H9 (cell line): ENCODE measurements around the gene MX1. TPM values are rescaled to one million over a fixed set of nuclear protein-coding genes. Genes with fewer than 3 reads are reported as not detected.

Experiments used
- DNase-seq: peaks from one replicate; pipeline ENCODE4 v3.0.0-alpha.2; 2017
- H2AFZ ChIP-seq: one replicate; pipeline ENCODE4 v1.6.1; 2013; ENCODE audit warnings: mild to moderate bottlenecking, low read length, control low read depth, moderate library complexity
- H2AK5ac ChIP-seq: 2 replicates; pipeline ENCODE4 v1.6.1; 2013; ENCODE audit warnings: low read length, control low read depth, mixed read lengths; ENCODE audit not compliant: insufficient read length
- H2BK120ac ChIP-seq: one replicate; pipeline ENCODE4 v1.6.1; 2013; ENCODE audit warnings: low read depth, mild to moderate bottlenecking, low read length, control low read depth, inconsistent platforms; ENCODE audit not compliant: poor library complexity, severe bottlenecking
- H2BK12ac ChIP-seq: 2 replicates; pipeline ENCODE4 v1.6.1; 2013; ENCODE audit warnings: low read length, control low read depth, mixed read lengths, low read depth; ENCODE audit not compliant: insufficient read length
- H2BK15ac ChIP-seq: 2 replicates; pipeline ENCODE4 v1.6.1; 2013; ENCODE audit warnings: low read depth, low read length, control low read depth
- H2BK20ac ChIP-seq: one replicate; pipeline ENCODE4 v1.6.1; 2013; ENCODE audit warnings: low read depth, mild to moderate bottlenecking, low read length, control low read depth, inconsistent platforms; ENCODE audit not compliant: poor library complexity, severe bottlenecking
- H2BK5ac ChIP-seq: 2 replicates; pipeline ENCODE4 v1.6.1; 2013; ENCODE audit warnings: low read length, control low read depth, mixed read lengths; ENCODE audit not compliant: insufficient read length
- H3K14ac ChIP-seq: 2 replicates; pipeline ENCODE4 v1.6.1; 2013; ENCODE audit warnings: low read length, control low read depth; ENCODE audit not compliant: insufficient read depth
- H3K18ac ChIP-seq: 2 replicates; pipeline ENCODE4 v1.6.1; 2013; ENCODE audit warnings: low read depth, mild to moderate bottlenecking, mixed read lengths, low read length, control low read depth; ENCODE audit not compliant: insufficient read length
- H3K23ac ChIP-seq: 2 replicates; pipeline ENCODE4 v1.6.1; 2013; ENCODE audit warnings: low read length, control low read depth, mixed read lengths, low read depth; ENCODE audit not compliant: insufficient read length
- H3K23me2 ChIP-seq: 2 replicates; pipeline ENCODE4 v1.6.1; 2013; ENCODE audit warnings: low read depth, mild to moderate bottlenecking, mixed read lengths, low read length, control low read depth; ENCODE audit not compliant: insufficient read length, poor library complexity, severe bottlenecking
- H3K27ac ChIP-seq: 2 replicates; pipeline ENCODE4 v1.5.1; 2013; ENCODE audit warnings: low read length, control low read depth, mixed read lengths, low read depth; ENCODE audit not compliant: insufficient read length
- H3K27me3 ChIP-seq: 2 replicates; pipeline ENCODE4 v1.6.1; 2013; ENCODE audit warnings: low read length, control low read depth, inconsistent platforms; ENCODE audit not compliant: insufficient read depth
- H3K4ac ChIP-seq: 2 replicates; pipeline ENCODE4 v1.6.1; 2013; ENCODE audit warnings: low read depth, mild to moderate bottlenecking, control low read depth, inconsistent platforms, low read length, moderate library complexity
- H3K4me1 ChIP-seq: 2 replicates; pipeline ENCODE4 v1.6.1; 2013; ENCODE audit warnings: low read length, control low read depth, inconsistent platforms; ENCODE audit not compliant: insufficient read depth
- H3K4me2 ChIP-seq: 2 replicates; pipeline ENCODE4 v1.6.1; 2013; ENCODE audit warnings: low read length, control low read depth, mixed read lengths; ENCODE audit not compliant: insufficient read length, insufficient read depth
- H3K56ac ChIP-seq: 2 replicates; pipeline ENCODE4 v1.6.1; 2013; ENCODE audit warnings: low read depth, mild to moderate bottlenecking, mixed read lengths, low read length, control low read depth; ENCODE audit not compliant: insufficient read length
- H3K79me1 ChIP-seq: 2 replicates; pipeline ENCODE4 v1.6.1; 2013; ENCODE audit warnings: low read depth, mild to moderate bottlenecking, moderate library complexity, low read length, control low read depth, inconsistent platforms; ENCODE audit not compliant: insufficient read depth, poor library complexity, severe bottlenecking
- H3K79me2 ChIP-seq: 2 replicates; pipeline ENCODE4 v1.6.1; 2013; ENCODE audit warnings: low read length, control low read depth, inconsistent platforms; ENCODE audit not compliant: insufficient read depth
- H3K9ac ChIP-seq: 2 replicates; pipeline ENCODE4 v1.6.1; 2013; ENCODE audit warnings: low read length, control low read depth, mixed read lengths; ENCODE audit not compliant: insufficient read length; ENCODE audit errors: extremely low read depth
- H3K9me3 ChIP-seq: one replicate; pipeline ENCODE4 v1.6.1; 2013; ENCODE audit warnings: low read depth, low read length, inconsistent platforms; ENCODE audit not compliant: control insufficient read depth
- H3T11ph ChIP-seq: one replicate; pipeline ENCODE4 v1.6.1; 2013; ENCODE audit warnings: mild to moderate bottlenecking, low read length, control low read depth, inconsistent platforms
- H4K20me1 ChIP-seq: one replicate; pipeline ENCODE4 v1.6.1; 2013; ENCODE audit not compliant: control insufficient read depth, insufficient read length, insufficient read depth
- H4K5ac ChIP-seq: 2 replicates; pipeline ENCODE4 v1.6.1; 2013; ENCODE audit warnings: low read depth, mild to moderate bottlenecking, mixed read lengths, low read length, control low read depth; ENCODE audit not compliant: insufficient read length
- H4K8ac ChIP-seq: replicated peaks from 2 replicates; pipeline ENCODE4 v1.6.1; 2013; ENCODE audit warnings: low read length, control low read depth, mixed read lengths, low read depth; ENCODE audit not compliant: insufficient read length
- H4K91ac ChIP-seq: 2 replicates; pipeline ENCODE4 v1.6.1; 2013; ENCODE audit warnings: low read depth, mild to moderate bottlenecking, moderate library complexity, mixed read lengths, low read length, control low read depth; ENCODE audit not compliant: insufficient read length
- H3K27ac Mint-ChIP-seq, 3 experiments: 2 replicates in 2 of 3; 3 replicates in 1 of 3; pipeline ENCODE4 v1.8.0; 2020 to 2021; ENCODE audit warnings: mixed read lengths in 3 of 3, mild to moderate bottlenecking in 1 of 3, moderate library complexity in 1 of 3
- H3K27me3 Mint-ChIP-seq: 2 replicates; pipeline ENCODE4 v1.8.0; 2021; ENCODE audit warnings: low read depth, mild to moderate bottlenecking, moderate library complexity, mixed read lengths
- H3K36me3 Mint-ChIP-seq, 3 experiments: 2 replicates in 2 of 3; 3 replicates in 1 of 3; pipeline ENCODE4 v1.8.0; 2020 to 2021; ENCODE audit warnings: low read depth in 3 of 3, mixed read lengths in 3 of 3; ENCODE audit not compliant: insufficient read depth in 1 of 3
- H3K4me1 Mint-ChIP-seq, 2 experiments: 2 replicates each; pipeline ENCODE4 v1.8.0; 2020; ENCODE audit warnings: mixed read lengths in 2 of 2
- H3K4me3 Mint-ChIP-seq, 2 experiments: 2 replicates in 1 of 2; 3 replicates in 1 of 2; pipeline ENCODE4 v1.8.0; 2020 to 2021; ENCODE audit warnings: mild to moderate bottlenecking in 2 of 2, mixed read lengths in 2 of 2, moderate library complexity in 1 of 2
- H3K9me3 Mint-ChIP-seq, 2 experiments: 2 replicates in 1 of 2; 3 replicates in 1 of 2; pipeline ENCODE4 v1.8.0; 2020; ENCODE audit warnings: mild to moderate bottlenecking in 2 of 2, mixed read lengths in 2 of 2, moderate library complexity in 1 of 2
- WGBS: extraction: QIAGEN DNeasy Blood & Tissue Kit; methylation state at CpG from one replicate; pipeline ENCODE4 v1.1.7; 2013; ENCODE audit warnings: missing lambda C conversion rate, low lambda C conversion rate, mixed read lengths; ENCODE audit not compliant: insufficient read length; ENCODE audit errors: extremely low coverage; 5-methylcytosine and 5-hydroxymethylcytosine counted together
- total RNA-seq: library from RNA; stranded (reverse); gene quantifications from 2 replicates; pipeline ENCODE4 v1.2.1, GENCODE V29; 2021
- TF ChIP-seq, protein P1 (sequence below): fragments of 200-600 bp; sonication (generic); conservative IDR thresholded peaks from 3 replicates; pipeline ENCODE4 v1.8.0; 2021; ENCODE audit warnings: antibody characterized with exemption, mild to moderate bottlenecking

The MX1 gene
- total RNA-seq, 1 experiment from 2014 or later = 6.3 TPM

GRCh38 chr21:41491412-41491811, 65.4 kb downstream of the MX1 start:
- Histone ChIP-seq H3K23me2 (no peaks in the 10 kb centered on the region), H2BK120ac (no peak overlapping the region), H2BK15ac (no peak overlapping the region), H3K4me2 (no peak overlapping the region), H3K27me3 (no peaks in the 10 kb centered on the region), H4K8ac (no peak overlapping the region), H3K79me2 (no peaks in the 10 kb centered on the region), H3K4ac (no peak overlapping the region), H2AFZ (no peak overlapping the region), H3K79me1 (no peaks in the 10 kb centered on the region), H4K5ac (no peak overlapping the region), H3K27ac (no peak overlapping the region), H4K20me1 (no peaks in the 10 kb centered on the region), H3K14ac (no peak overlapping the region), H4K91ac (no peak overlapping the region), H2BK20ac (no peak overlapping the region), H2BK12ac (no peak overlapping the region), H3T11ph (no peak overlapping the region), H3K9ac (no peak overlapping the region), H2BK5ac (no peak overlapping the region), H3K23ac (no peak overlapping the region), H3K18ac (no peak overlapping the region), H2AK5ac (no peak overlapping the region), H3K56ac (no peak overlapping the region), H3K9me3 (no peaks in the 10 kb centered on the region), H3K4me1 (no peaks in the 10 kb centered on the region)
- H3K27me3 Mint-ChIP-seq = no peaks in the 10 kb centered on the region
- H3K4me3 Mint-ChIP-seq = no peak overlapping the region
- H3K36me3 Mint-ChIP-seq = peaks cover 5 to 51% (median 38%) of the 10 kb centered on the region in 3 experiments; a peak in 5 of 7 replicates
- H3K27ac Mint-ChIP-seq = no peak overlapping the region
- WGBS = no CpG with 5 or more reads among the region's 6 CpGs
- H3K9me3 Mint-ChIP-seq = no peaks in the 10 kb centered on the region
- TF ChIP-seq, protein P1, sequence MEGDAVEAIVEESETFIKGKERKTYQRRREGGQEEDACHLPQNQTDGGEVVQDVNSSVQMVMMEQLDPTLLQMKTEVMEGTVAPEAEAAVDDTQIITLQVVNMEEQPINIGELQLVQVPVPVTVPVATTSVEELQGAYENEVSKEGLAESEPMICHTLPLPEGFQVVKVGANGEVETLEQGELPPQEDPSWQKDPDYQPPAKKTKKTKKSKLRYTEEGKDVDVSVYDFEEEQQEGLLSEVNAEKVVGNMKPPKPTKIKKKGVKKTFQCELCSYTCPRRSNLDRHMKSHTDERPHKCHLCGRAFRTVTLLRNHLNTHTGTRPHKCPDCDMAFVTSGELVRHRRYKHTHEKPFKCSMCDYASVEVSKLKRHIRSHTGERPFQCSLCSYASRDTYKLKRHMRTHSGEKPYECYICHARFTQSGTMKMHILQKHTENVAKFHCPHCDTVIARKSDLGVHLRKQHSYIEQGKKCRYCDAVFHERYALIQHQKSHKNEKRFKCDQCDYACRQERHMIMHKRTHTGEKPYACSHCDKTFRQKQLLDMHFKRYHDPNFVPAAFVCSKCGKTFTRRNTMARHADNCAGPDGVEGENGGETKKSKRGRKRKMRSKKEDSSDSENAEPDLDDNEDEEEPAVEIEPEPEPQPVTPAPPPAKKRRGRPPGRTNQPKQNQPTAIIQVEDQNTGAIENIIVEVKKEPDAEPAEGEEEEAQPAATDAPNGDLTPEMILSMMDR = no peak
- peaks cover 5 to 9% of the 10 kb centered on the region in 2 experiments; a peak in 3 of 4 replicates for H3K4me1 Mint-ChIP-seq
- DNase-seq = no peak
